HG03196 (cell line): Measurements from ENCODE around the gene SVOPL.
"Not testable (repeated sequence)": the region's sequence is repeated elsewhere in the genome, so short reads cannot be mapped to it uniquely, and the experiment has no call there.

Source experiments
- ATAC-seq: cut with Tn5 transposase; IDR thresholded peaks from one replicate; pipeline ENCODE4 v1.9.1; 2021; ENCODE audit not compliant: unreplicated experiment

The SVOPL gene

GRCh38 chr7:138700857-138701536 lies at the start of gene SVOPL:
Gene SVOPL (minus strand): TSS chr7:138701362. CDS start chr7:138679045, 22,317 bp downstream.
- no peak for ATAC-seq

GRCh38 chr7:138750473-138750872 lies 49.3 kb upstream of the SVOPL start:
- no peak for ATAC-seq

- no peak for ATAC-seq
These were observed 48.8 kb upstream of the SVOPL start for GRCh38 chr7:138749960-138750359.

GRCh38 chr7:138748666-138749065 lies 47.5 kb upstream of the SVOPL start:
- no peak for ATAC-seq

GRCh38 chr7:138746073-138746472 lies 44.9 kb upstream of the SVOPL start:
- ATAC-seq: no peak

- ATAC-seq: no peak
These were observed 44.0 kb upstream of the SVOPL start for GRCh38 chr7:138745189-138745588.

GRCh38 chr7:138741453-138741735 lies 40.2 kb upstream of the SVOPL start:
- no peak for ATAC-seq

- ATAC-seq: no peak
These were observed 38.7 kb upstream of the SVOPL start for GRCh38 chr7:138739859-138740258.

- peak; percentile 93 for ATAC-seq
These were observed 37.6 kb upstream of the SVOPL start for GRCh38 chr7:138738551-138739335.

GRCh38 chr7:138738114-138738513 lies 37.0 kb upstream of the SVOPL start:
- ATAC-seq: no peak

- ATAC-seq: no peak
These were observed 34.2 kb upstream of the SVOPL start for GRCh38 chr7:138735399-138735798.

GRCh38 chr7:138731733-138732132 lies 30.6 kb upstream of the SVOPL start:
- not testable (repeated sequence) for ATAC-seq

- no peak for ATAC-seq
These were observed 28.3 kb upstream of the SVOPL start for GRCh38 chr7:138729444-138729843.

- no peak for ATAC-seq
These were observed 26.4 kb upstream of the SVOPL start for GRCh38 chr7:138727336-138728099.

- ATAC-seq: no peak
These were observed 25.1 kb upstream of the SVOPL start for GRCh38 chr7:138726288-138726687.

GRCh38 chr7:138720286-138720685 lies 19.1 kb upstream of the SVOPL start:
- no peak for ATAC-seq

- ATAC-seq: no peak
These were observed 15.7 kb upstream of the SVOPL start for GRCh38 chr7:138716889-138717288.

- ATAC-seq: no peak
These were observed 12.0 kb upstream of the SVOPL start for GRCh38 chr7:138713191-138713590.

GRCh38 chr7:138712652-138713051 lies 11.5 kb upstream of the SVOPL start:
- no peak for ATAC-seq

GRCh38 chr7:138710536-138711385 lies 9.6 kb upstream of the SVOPL start:
- no peak for ATAC-seq

GRCh38 chr7:138705167-138705566 lies 4.0 kb upstream of the SVOPL start:
- no peak for ATAC-seq
